SH-SY5Y (cell line): ENCODE data around the gene IL20RB.

Source experiments
- GATA2 ChIP-seq: IDR thresholded peaks from 2 replicates; pipeline ENCODE4 v1.6.1; 2011; ENCODE audit warnings: mild to moderate bottlenecking, low read depth, low read length
- GATA3 ChIP-seq: IDR thresholded peaks from 2 replicates; pipeline ENCODE4 v1.6.1; 2011; ENCODE audit warnings: low read depth, mild to moderate bottlenecking, low read length, moderate library complexity

DNA sequence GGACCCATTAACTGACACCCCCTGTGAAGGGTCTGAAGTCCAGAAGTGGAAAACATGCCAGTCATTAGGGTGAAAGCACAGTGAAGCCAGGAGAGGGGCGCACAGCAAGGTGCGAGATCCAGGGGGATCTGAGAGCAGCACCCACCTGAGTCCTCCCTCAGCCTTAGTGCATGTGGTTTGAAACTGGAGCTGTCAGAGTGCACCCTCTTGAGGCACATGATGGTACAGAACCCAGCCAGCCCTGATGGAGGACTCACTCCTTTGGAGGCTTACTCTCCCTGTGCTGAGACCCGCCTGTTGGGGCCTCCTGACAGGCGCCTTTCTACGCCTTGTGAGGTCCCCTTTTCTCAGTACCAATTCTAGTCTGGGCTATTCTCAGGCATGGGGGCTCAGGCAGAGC, 77.8 kb downstream of the IL20RB start:
- TF ChIP-seq GATA2 (no peak), GATA3 (no peak)
